ENCODE results near the gene KLF13. TPM values are rescaled to one million over a fixed set of nuclear protein-coding genes. Genes with fewer than 3 reads are reported as not detected.

Gene KLF13
- total RNA-seq, 1 donor from 2014 or later = 30.9 TPM

DNA sequence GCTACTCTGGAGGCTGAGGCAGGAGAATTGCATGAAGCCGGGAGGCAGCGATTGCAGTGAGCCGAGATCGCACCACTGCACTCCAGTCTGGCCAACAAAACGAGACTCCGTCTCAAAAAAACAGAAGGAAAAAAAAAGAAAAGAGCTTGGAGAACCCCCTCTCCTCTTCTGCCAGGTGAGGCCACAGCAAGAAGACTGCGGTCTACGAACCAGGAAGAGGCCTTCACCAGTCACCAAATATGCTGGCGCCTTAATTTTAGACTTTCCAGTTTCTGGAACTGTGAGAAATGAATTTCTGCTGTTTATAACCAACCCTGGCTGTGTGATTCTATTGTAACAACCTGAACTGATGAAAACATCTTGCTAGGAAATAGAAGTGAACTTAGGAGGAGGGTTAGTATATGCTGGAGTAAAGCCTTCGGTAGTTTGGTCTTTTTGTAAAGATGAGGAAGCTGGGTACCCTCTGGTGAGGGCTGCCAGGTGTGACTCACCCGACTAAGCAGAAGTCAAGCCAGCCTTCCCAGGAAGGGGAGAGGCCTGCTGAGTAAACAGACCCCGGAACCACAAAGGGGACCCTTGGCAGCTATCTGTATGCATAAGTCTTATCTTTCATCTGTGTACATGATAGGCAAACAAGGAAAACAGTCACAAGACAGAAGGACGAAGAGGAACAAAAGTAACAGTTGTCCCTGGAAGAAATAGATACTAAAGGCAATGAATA, 78.7 kb downstream of the KLF13 start:
- H3K27me3 ChIP-seq = no peaks in the 10 kb centered on the region
- H3K27ac ChIP-seq = no peak overlapping the region
- no peak for TF ChIP-seq POLR2A (IDR thresholded peaks at IDR 0.05)
- TF ChIP-seq, protein P1, sequence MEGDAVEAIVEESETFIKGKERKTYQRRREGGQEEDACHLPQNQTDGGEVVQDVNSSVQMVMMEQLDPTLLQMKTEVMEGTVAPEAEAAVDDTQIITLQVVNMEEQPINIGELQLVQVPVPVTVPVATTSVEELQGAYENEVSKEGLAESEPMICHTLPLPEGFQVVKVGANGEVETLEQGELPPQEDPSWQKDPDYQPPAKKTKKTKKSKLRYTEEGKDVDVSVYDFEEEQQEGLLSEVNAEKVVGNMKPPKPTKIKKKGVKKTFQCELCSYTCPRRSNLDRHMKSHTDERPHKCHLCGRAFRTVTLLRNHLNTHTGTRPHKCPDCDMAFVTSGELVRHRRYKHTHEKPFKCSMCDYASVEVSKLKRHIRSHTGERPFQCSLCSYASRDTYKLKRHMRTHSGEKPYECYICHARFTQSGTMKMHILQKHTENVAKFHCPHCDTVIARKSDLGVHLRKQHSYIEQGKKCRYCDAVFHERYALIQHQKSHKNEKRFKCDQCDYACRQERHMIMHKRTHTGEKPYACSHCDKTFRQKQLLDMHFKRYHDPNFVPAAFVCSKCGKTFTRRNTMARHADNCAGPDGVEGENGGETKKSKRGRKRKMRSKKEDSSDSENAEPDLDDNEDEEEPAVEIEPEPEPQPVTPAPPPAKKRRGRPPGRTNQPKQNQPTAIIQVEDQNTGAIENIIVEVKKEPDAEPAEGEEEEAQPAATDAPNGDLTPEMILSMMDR (IDR thresholded peaks at IDR 0.05) = no peak
- TF ChIP-seq POLR2AphosphoS5 (IDR thresholded peaks at IDR 0.05; ENCODE audit: insufficient read depth in 1 of 2, low read depth in 1 of 2) = no peak
- DNase-seq (ENCODE audit: extremely low spot score in 2 of 2) = no peak
- intact Hi-C loops (cut with DNase I) = no loop called here
- H3K4me3 ChIP-seq = no peak overlapping the region
- H3K9me3 ChIP-seq = peaks cover 3% of the 10 kb centered on the region
- no peaks in the 10 kb centered on the region for H3K36me3 ChIP-seq
- H3K4me1 ChIP-seq = peaks cover 1% of the 10 kb centered on the region

DNA sequence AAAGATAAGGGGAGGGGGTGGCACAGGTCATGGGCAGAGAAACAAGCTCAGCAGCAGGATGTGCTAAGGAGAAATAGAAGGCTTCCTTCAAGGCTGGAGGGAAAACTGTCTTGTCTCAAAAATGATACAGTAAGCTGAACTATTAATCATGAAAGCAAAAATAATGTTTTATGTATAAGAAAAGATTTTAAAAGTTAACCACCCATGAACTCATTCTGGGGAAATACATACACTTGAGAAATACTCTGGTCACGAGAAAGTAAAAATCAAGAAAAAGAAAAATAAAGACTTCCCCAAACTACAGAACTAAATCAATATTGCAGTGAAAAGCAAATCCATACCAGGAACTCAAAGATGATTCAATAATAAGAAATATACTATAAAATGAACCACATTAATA, 80.7 kb downstream of the KLF13 start:
- peaks cover 3% of the 10 kb centered on the region for H3K9me3 ChIP-seq

DNA sequence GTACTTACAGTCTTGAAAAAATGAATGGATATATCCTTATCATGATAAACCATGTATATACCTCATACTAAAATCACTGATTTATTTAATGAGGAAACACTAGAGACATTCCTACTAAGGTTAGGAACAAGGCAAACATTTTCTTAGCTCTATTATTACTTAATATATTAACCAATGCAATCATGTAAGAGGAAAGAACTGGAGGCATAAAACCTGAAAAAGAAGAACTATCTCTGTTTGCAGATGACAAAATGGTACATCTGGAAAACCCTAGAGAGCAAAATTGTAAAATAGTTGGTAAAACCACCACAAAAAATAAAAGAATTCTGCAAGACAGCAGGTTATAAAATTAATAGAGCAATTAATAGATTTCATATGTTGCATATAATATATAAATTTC, 81.2 kb downstream of the KLF13 start:
- Histone ChIP-seq H3K27me3 (no peaks in the 10 kb centered on the region), H3K4me3 (no peak overlapping the region), H3K4me1 (no peaks in the 10 kb centered on the region), H3K36me3 (no peaks in the 10 kb centered on the region), H3K27ac (no peak overlapping the region), H3K9me3 (peaks cover 3% of the 10 kb centered on the region)
- DNase-seq (ENCODE audit: extremely low spot score in 2 of 2) = no peak
- TF ChIP-seq POLR2AphosphoS5 (IDR thresholded peaks at IDR 0.05; ENCODE audit: insufficient read depth in 1 of 2, low read depth in 1 of 2) = no peak
- TF ChIP-seq, protein P1 (IDR thresholded peaks at IDR 0.05) = no peak
- no peak for TF ChIP-seq POLR2A (IDR thresholded peaks at IDR 0.05)
- intact Hi-C loops (cut with DNase I) = loop anchor here (2.0 kb wide), 1 partner anchor 29 kb away; no protein-coding TSS in a partner anchor

More for the DNA sequence above, 80.7 kb downstream of the KLF13 start:
- no peak for DNase-seq (ENCODE audit: extremely low spot score in 2 of 2)
- Histone ChIP-seq H3K4me1 (no peaks in the 10 kb centered on the region), H3K27me3 (no peaks in the 10 kb centered on the region), H3K36me3 (no peaks in the 10 kb centered on the region), H3K4me3 (no peak overlapping the region), H3K27ac (no peak overlapping the region)
- TF ChIP-seq POLR2AphosphoS5 (IDR thresholded peaks at IDR 0.05; ENCODE audit: insufficient read depth in 1 of 2, low read depth in 1 of 2) = no peak
- no peak for TF ChIP-seq POLR2A (IDR thresholded peaks at IDR 0.05)
- TF ChIP-seq, protein P1 (IDR thresholded peaks at IDR 0.05) = no peak
- intact Hi-C loops (cut with DNase I) = loop anchor here (2.0 kb wide), 1 partner anchor 29 kb away; no protein-coding TSS in a partner anchor

- no peaks in the 10 kb centered on the region for H3K36me3 ChIP-seq
- no peak for DNase-seq (ENCODE audit: extremely low spot score in 2 of 2)
- no peaks in the 10 kb centered on the region for H3K4me1 ChIP-seq
- H3K9me3 ChIP-seq = peaks cover 3% of the 10 kb centered on the region
- intact Hi-C loops (cut with DNase I) = no loop called here
- H3K27me3 ChIP-seq = no peaks in the 10 kb centered on the region
- TF ChIP-seq POLR2A (IDR thresholded peaks at IDR 0.05) (no peak), POLR2AphosphoS5 (IDR thresholded peaks at IDR 0.05; ENCODE audit: insufficient read depth in 1 of 2, low read depth in 1 of 2) (no peak)
- TF ChIP-seq, protein P1 (IDR thresholded peaks at IDR 0.05) = no peak
- no peak overlapping the region for H3K4me3 ChIP-seq
- no peak overlapping the region for H3K27ac ChIP-seq
Observed at GRCh38 chr15:31408724-31409123, 82.1 kb downstream of the KLF13 start.

- no peak for DNase-seq (ENCODE audit: extremely low spot score in 2 of 2)
- H3K9me3 ChIP-seq = peaks cover 3% of the 10 kb centered on the region
- no peak for TF ChIP-seq POLR2AphosphoS5 (IDR thresholded peaks at IDR 0.05; ENCODE audit: insufficient read depth in 1 of 2, low read depth in 1 of 2)
- TF ChIP-seq, protein P1 (IDR thresholded peaks at IDR 0.05) = no peak
- no peaks in the 10 kb centered on the region for H3K4me1 ChIP-seq
- H3K27ac ChIP-seq = no peak overlapping the region
- no peak overlapping the region for H3K4me3 ChIP-seq
- intact Hi-C loops (cut with DNase I) = no loop called here
- H3K36me3 ChIP-seq = no peaks in the 10 kb centered on the region
- H3K27me3 ChIP-seq = no peaks in the 10 kb centered on the region
Observed at GRCh38 chr15:31409171-31409570, 82.5 kb downstream of the KLF13 start.

All from vagina (tissue), 2 donors.